SK-N-SH (cell line): ENCODE data around the gene DCHS2.

ENCODE experiments used
- CTCF ChIP-seq: fragments of 200-600 bp; sonication (generic); IDR thresholded peaks from 2 replicates; pipeline ENCODE4 v1.6.1; 2017; ENCODE audit warnings: antibody characterized with exemption, mild to moderate bottlenecking, moderate library complexity
- EP300 ChIP-seq, 2 experiments: IDR thresholded peaks; 2 replicates each; pipeline versions ENCODE4 v1.4.0 to v1.6.1; 2012; ENCODE audit warnings: borderline replicate concordance in 1 of 2, low read depth in 1 of 2, low read length in 1 of 2
- FOXJ3 ChIP-seq: sonication (generic); formaldehyde crosslinking; IDR thresholded peaks from 2 replicates; pipeline ENCODE4 v1.5.1; 2020; ENCODE audit warnings: mild to moderate bottlenecking, missing genetic modification reagents
- FOXM1 ChIP-seq: IDR thresholded peaks from 2 replicates; pipeline ENCODE4 v1.4.0; 2012; ENCODE audit warnings: low read depth, mild to moderate bottlenecking
- JUND ChIP-seq: IDR thresholded peaks from 2 replicates; pipeline ENCODE4 v1.4.0; 2012
- NFIC ChIP-seq: IDR thresholded peaks from 2 replicates; pipeline ENCODE4 v1.4.0; 2012; ENCODE audit warnings: borderline replicate concordance
- RCOR1 ChIP-seq: fragments of 150-350 bp; IDR thresholded peaks from 2 replicates; pipeline ENCODE4 v1.6.1; 2017; ENCODE audit warnings: antibody characterized with exemption, low read length
- RFX5 ChIP-seq: IDR thresholded peaks from 2 replicates; pipeline ENCODE4 v1.6.1; 2012; ENCODE audit warnings: mild to moderate bottlenecking, improper control_type of control experiment, low read length
- SMC3 ChIP-seq: IDR thresholded peaks from 2 replicates; pipeline ENCODE4 v1.6.1; 2012; ENCODE audit warnings: low read depth, low read length, improper control_type of control experiment
- TAF1 ChIP-seq: IDR thresholded peaks from 2 replicates; pipeline ENCODE4 v1.6.1; 2012; ENCODE audit warnings: low read depth, mild to moderate bottlenecking, low read length, moderate library complexity, borderline replicate concordance

GRCh38 chr4:154406018-154406795 lies 85.4 kb downstream of the DCHS2 start:
- TF ChIP-seq CTCF (no peak), TAF1 (no peak), SMC3 (no peak), JUND (no peak), FOXM1 (no peak), FOXJ3 (CRISPR knock-in tag) (no peak), EP300 (IDR thresholded peaks at IDR 0.05; ENCODE audit: borderline replicate concordance in 1 of 2, low read depth in 1 of 2, low read length in 1 of 2) (no peak), RCOR1 (no peak), RFX5 (no peak), NFIC (no peak)
